Keratinocyte (primary cell): ENCODE measurements around the gene AKNA. TPM values are rescaled to one million over a fixed set of nuclear protein-coding genes. Genes with fewer than 3 reads are reported as not detected.

Experiments used
- DNase-seq: peaks from one replicate; pipeline ENCODE4 v3.0.0-alpha.2; 2011; ENCODE audit warnings: low read depth, missing footprints, low spot score
- FAIRE-seq: peaks from 2 replicates; lab custom pipeline; 2011; peaks lifted over from hg19 to GRCh38; lab: Jason Lieb, UNC
- H2AFZ ChIP-seq: 2 replicates; pipeline ENCODE4 v1.6.0; 2012; ENCODE audit warnings: low read length, control low read depth, inconsistent platforms; ENCODE audit not compliant: control insufficient read depth
- H3K27ac ChIP-seq: 2 replicates; pipeline ENCODE4 v1.5.1; 2011; ENCODE audit warnings: low read length; ENCODE audit not compliant: control insufficient read depth, insufficient read depth
- H3K27me3 ChIP-seq: 3 replicates; pipeline ENCODE4 v1.6.0; 2011; ENCODE audit warnings: low read length; ENCODE audit not compliant: control insufficient read depth, insufficient read depth; ENCODE audit errors: extremely low read depth
- H3K36me3 ChIP-seq, 2 experiments: 2 replicates in 1 of 2; 3 replicates in 1 of 2; pipeline ENCODE4 v1.5.1; 2011; ENCODE audit warnings: low read length in 2 of 2, mild to moderate bottlenecking in 1 of 2; ENCODE audit not compliant: control insufficient read depth in 2 of 2, insufficient read depth in 2 of 2; ENCODE audit errors: extremely low read depth in 1 of 2
- H3K4me1 ChIP-seq: 3 replicates; pipeline ENCODE4 v1.5.1; 2011; ENCODE audit warnings: low read length; ENCODE audit not compliant: control insufficient read depth, insufficient read depth; ENCODE audit errors: extremely low read depth
- H3K4me2 ChIP-seq: 3 replicates; pipeline ENCODE4 v1.6.0; 2011; ENCODE audit warnings: low read depth, low read length; ENCODE audit not compliant: control insufficient read depth, insufficient read depth; ENCODE audit errors: extremely low read depth
- H3K4me3 ChIP-seq, 3 experiments: fragments of 200-600 bp in 1 of 3; sonication (generic) in 1 of 3; 2 replicates in 2 of 3; 3 replicates in 1 of 3; pipeline ENCODE4 v1.5.1; 2011 to 2016; ENCODE audit warnings: low read length in 3 of 3, mild to moderate bottlenecking in 3 of 3, control low read depth in 2 of 3, inconsistent platforms in 1 of 3, low read depth in 1 of 3, mixed read lengths in 1 of 3, mixed run types in 1 of 3, moderate library complexity in 1 of 3; ENCODE audit not compliant: control insufficient read depth in 2 of 3, insufficient read depth in 2 of 3; ENCODE audit errors: extremely low read depth in 1 of 3
- H3K79me2 ChIP-seq: 2 replicates; pipeline ENCODE4 v1.6.0; 2012; ENCODE audit warnings: low read length; ENCODE audit not compliant: control insufficient read depth, insufficient read depth
- H3K9ac ChIP-seq: 3 replicates; pipeline ENCODE4 v1.6.0; 2011; ENCODE audit warnings: low read length; ENCODE audit not compliant: control insufficient read depth, insufficient read depth; ENCODE audit errors: extremely low read depth
- H3K9me1 ChIP-seq: 3 replicates; pipeline ENCODE4 v1.6.0; 2011; ENCODE audit warnings: low read length; ENCODE audit not compliant: control insufficient read depth, insufficient read depth; ENCODE audit errors: extremely low read depth
- H3K9me3 ChIP-seq: 2 replicates; pipeline ENCODE4 v1.5.1; 2012; ENCODE audit warnings: low read depth, low read length; ENCODE audit not compliant: control insufficient read depth
- H4K20me1 ChIP-seq: 3 replicates; pipeline ENCODE4 v1.6.0; 2011; ENCODE audit warnings: low read length; ENCODE audit not compliant: control insufficient read depth, insufficient read depth; ENCODE audit errors: extremely low read depth
- EZH2 ChIP-seq: IDR thresholded peaks from one replicate; pipeline ENCODE4 v1.6.1; 2012; ENCODE audit warnings: inconsistent platforms, mild to moderate bottlenecking, low read length, moderate library complexity
- dilution Hi-C: fragments of 300-500 bp; cut with MboI; formaldehyde crosslinking; loops from one replicate; pipeline ENCODE4 v1.7.0; 2020; ENCODE audit warnings: low sequenced_read_pairs; ENCODE audit not compliant: extremely low pct_ligation_motif_present
- polyA plus RNA-seq, 5 experiments: library from polyadenylated mRNA; depleted of rRNA in 3 of 5; stranded (reverse) in 3 of 5; stranded (forward) in 1 of 5; unstranded in 1 of 5; fragments of >200 nt; gene quantifications; 1 replicate in 1 of 5; 2 replicates in 3 of 5; 3 replicates in 1 of 5; pipeline versions ENCODE4 v1.2.1 to v1.2.3, GENCODE V29; 2011 to 2012; ENCODE audit warnings: missing spikeins in 2 of 5, low read depth in 1 of 5, low replicate concordance in 1 of 5
- TF ChIP-seq, protein P1 (sequence below), 3 experiments: IDR thresholded peaks in 1 of 3; conservative IDR thresholded peaks in 1 of 3; optimal IDR thresholded peaks in 1 of 3; 2 replicates in 2 of 3; 3 replicates in 1 of 3; pipeline versions ENCODE3 to v1.5.1; 2011; ENCODE audit warnings: low read length in 3 of 3, mild to moderate bottlenecking in 3 of 3, moderate library complexity in 2 of 3, control low read depth in 1 of 3, inconsistent platforms in 1 of 3; ENCODE audit not compliant: insufficient read depth in 2 of 3; ENCODE audit errors: extremely low read depth in 1 of 3

Gene AKNA
- polyA plus RNA-seq, 1 donor (not counting 4 experiments of a cell fraction or from before 2014, with no cell fraction given), result 0.79 TPM

DNA sequence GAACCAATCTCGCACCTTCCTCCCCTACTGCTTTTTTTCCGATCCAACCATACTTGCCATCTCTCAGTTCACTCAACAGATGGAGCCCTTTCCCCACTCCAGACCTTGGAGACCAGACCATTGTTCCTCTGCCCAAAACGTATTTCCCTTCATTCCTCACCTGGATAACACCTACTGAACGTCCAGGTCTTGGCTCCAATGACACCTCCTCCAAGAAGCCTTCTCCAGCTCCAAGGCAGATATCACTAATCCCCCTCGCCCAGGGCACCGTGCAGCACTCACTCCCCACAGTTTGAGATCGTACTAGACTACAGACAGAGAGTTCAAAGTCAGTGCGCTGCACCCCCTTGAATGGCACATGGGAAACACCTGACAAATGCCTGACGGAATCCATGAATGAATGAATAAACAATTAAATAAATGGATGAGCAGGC is 47.1 kb upstream of the AKNA start:
- H4K20me1 ChIP-seq, result no peaks in the 10 kb centered on the region
- no peak overlapping the region for H3K4me3 ChIP-seq
- no peaks in the 10 kb centered on the region for H3K79me2 ChIP-seq
- H3K9ac ChIP-seq, result no peak overlapping the region
- TF ChIP-seq, protein P1, sequence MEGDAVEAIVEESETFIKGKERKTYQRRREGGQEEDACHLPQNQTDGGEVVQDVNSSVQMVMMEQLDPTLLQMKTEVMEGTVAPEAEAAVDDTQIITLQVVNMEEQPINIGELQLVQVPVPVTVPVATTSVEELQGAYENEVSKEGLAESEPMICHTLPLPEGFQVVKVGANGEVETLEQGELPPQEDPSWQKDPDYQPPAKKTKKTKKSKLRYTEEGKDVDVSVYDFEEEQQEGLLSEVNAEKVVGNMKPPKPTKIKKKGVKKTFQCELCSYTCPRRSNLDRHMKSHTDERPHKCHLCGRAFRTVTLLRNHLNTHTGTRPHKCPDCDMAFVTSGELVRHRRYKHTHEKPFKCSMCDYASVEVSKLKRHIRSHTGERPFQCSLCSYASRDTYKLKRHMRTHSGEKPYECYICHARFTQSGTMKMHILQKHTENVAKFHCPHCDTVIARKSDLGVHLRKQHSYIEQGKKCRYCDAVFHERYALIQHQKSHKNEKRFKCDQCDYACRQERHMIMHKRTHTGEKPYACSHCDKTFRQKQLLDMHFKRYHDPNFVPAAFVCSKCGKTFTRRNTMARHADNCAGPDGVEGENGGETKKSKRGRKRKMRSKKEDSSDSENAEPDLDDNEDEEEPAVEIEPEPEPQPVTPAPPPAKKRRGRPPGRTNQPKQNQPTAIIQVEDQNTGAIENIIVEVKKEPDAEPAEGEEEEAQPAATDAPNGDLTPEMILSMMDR (optimal IDR thresholded peaks at IDR 0.05 in 1 of 3, IDR thresholded peaks at IDR 0.05 in 1 of 3, conservative IDR thresholded peaks at IDR 0.05 in 1 of 3; ENCODE audit: extremely low read depth in 1 of 3, insufficient read depth in 2 of 3, low read length in 3 of 3), result peak; percentile 76 to 91 (median 86)
- no peak for TF ChIP-seq EZH2
- H3K9me3 ChIP-seq, result no peaks in the 10 kb centered on the region
- H3K9me1 ChIP-seq, result no peaks in the 10 kb centered on the region
- no peak for FAIRE-seq
- no peak for DNase-seq
- H3K27ac ChIP-seq, result no peak overlapping the region
- H3K4me2 ChIP-seq, result no peak overlapping the region
- dilution Hi-C loops, result no loop called here
- H2AFZ ChIP-seq, result no peak overlapping the region
- no peaks in the 10 kb centered on the region for H3K4me1 ChIP-seq
- no peaks in the 10 kb centered on the region for H3K27me3 ChIP-seq
- no peaks in the 10 kb centered on the region for H3K36me3 ChIP-seq

DNA sequence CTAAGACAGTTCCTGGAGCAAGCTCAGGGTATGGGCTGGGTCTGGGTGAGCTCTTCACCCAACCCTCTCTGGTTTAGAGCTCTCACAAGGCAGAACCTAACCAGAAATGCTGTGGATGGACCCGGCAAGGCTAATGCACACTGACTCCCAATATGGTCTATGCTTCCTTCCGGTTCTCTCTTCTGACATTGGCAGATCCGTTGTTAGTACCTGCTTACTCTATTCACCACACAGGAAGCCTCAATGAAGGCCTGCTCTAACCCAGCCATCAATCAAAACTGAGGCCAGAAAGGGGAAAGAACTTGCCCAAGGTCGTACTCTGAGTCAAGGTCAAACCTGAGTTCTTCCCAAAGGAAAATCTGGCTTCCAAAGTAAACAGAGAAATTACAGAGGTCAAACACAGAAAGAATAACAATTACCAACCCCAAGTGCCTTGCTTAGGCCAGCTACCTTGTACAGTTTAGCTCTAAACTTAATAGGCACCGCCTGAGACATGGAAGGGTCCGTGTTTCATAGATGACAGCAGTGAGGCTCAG is 46.0 kb upstream of the AKNA start:
- H2AFZ ChIP-seq, result no peak overlapping the region
- no peak overlapping the region for H3K4me3 ChIP-seq
- H3K9ac ChIP-seq, result no peak overlapping the region
- H3K4me2 ChIP-seq, result no peak overlapping the region
- H3K9me1 ChIP-seq, result no peaks in the 10 kb centered on the region
- dilution Hi-C loops, result no loop called here
- H3K27ac ChIP-seq, result no peak overlapping the region
- no peaks in the 10 kb centered on the region for H3K9me3 ChIP-seq
- no peaks in the 10 kb centered on the region for H3K4me1 ChIP-seq
- H3K27me3 ChIP-seq, result no peaks in the 10 kb centered on the region
- DNase-seq (no peak), FAIRE-seq (no peak)
- H3K36me3 ChIP-seq, result no peaks in the 10 kb centered on the region
- H4K20me1 ChIP-seq, result no peaks in the 10 kb centered on the region
- TF ChIP-seq, protein P1 (optimal IDR thresholded peaks at IDR 0.05 in 1 of 3, IDR thresholded peaks at IDR 0.05 in 1 of 3, conservative IDR thresholded peaks at IDR 0.05 in 1 of 3; ENCODE audit: extremely low read depth in 1 of 3, insufficient read depth in 2 of 3, low read length in 3 of 3), result no peak
- TF ChIP-seq EZH2, result no peak
- no peaks in the 10 kb centered on the region for H3K79me2 ChIP-seq
